Spleen (tissue), 7 donors: ENCODE data around the gene EFNA3.

Source experiments
- POLR2A ChIP-seq, 3 donors: fragments of 450-650 bp; IDR thresholded peaks; one replicate each; pipeline ENCODE4 v1.5.1; 2017; ENCODE audit warnings: antibody characterized with exemption in 3 of 3, mild to moderate bottlenecking in 1 of 3
- TF ChIP-seq, protein P1 (sequence below), 11 experiments: fragments of 200-600 bp in 7 of 11; fragments of 450-650 bp in 4 of 11; sonication (generic) in 4 of 11; IDR thresholded peaks in 8 of 11; conservative IDR thresholded peaks in 3 of 11; 1 replicate in 7 of 11; 2 replicates in 4 of 11; pipeline versions ENCODE4 v1.4.0 to v1.8.0; 2016 to 2021; ENCODE audit warnings: antibody characterized with exemption in 11 of 11, inconsistent platforms in 4 of 11, mild to moderate bottlenecking in 1 of 11
- donor health status: DM: no; HTN: no; CAD: no; lungs with moderate emphysema.
- donor health status: DM: no; HTN: no; CAD: no.
- donor health status: DM: no; HTN: no; CAD: no.

DNA sequence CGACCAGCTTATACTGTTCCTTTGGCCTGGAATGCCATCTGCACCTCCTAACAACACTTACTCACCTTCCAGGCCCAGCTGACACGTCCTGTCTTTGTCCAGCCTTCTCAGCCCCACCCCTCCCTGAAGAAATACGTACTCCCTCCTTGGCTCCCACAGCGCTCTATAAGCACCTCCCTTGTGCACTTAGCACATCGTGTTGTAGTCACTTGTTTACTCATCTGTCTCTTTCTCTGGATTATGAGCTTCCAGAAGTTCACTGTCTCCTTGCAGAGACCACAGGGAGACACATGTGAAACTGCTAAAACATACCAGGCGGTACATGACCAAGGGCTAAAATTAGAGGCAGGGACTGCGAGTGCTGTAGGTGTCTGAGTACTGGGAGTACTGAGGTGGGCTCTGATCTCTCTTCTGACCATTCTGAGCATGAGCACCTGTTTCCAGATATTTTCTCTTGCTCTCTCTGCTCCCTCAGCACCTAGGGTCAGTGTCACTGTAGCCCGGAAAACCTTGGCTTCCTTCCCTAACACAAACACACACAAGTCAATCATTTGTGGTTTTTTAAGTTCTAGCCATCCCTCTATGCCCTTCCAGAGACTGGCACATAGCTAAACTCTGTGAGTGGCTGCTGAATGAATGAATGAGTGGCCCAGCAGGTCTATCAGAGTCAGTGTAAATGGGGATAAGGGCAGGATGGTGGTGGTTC, 39.9 kb upstream of the EFNA3 start:
- TF ChIP-seq, protein P1, sequence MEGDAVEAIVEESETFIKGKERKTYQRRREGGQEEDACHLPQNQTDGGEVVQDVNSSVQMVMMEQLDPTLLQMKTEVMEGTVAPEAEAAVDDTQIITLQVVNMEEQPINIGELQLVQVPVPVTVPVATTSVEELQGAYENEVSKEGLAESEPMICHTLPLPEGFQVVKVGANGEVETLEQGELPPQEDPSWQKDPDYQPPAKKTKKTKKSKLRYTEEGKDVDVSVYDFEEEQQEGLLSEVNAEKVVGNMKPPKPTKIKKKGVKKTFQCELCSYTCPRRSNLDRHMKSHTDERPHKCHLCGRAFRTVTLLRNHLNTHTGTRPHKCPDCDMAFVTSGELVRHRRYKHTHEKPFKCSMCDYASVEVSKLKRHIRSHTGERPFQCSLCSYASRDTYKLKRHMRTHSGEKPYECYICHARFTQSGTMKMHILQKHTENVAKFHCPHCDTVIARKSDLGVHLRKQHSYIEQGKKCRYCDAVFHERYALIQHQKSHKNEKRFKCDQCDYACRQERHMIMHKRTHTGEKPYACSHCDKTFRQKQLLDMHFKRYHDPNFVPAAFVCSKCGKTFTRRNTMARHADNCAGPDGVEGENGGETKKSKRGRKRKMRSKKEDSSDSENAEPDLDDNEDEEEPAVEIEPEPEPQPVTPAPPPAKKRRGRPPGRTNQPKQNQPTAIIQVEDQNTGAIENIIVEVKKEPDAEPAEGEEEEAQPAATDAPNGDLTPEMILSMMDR (IDR thresholded peaks at IDR 0.05 in 8 of 11, conservative IDR thresholded peaks at IDR 0.05 in 3 of 11): no peak
- no peak for TF ChIP-seq POLR2A (IDR thresholded peaks at IDR 0.05)
